ENCODE measurements around the gene EPN2.
"Not testable (repeated sequence)": the region's sequence is repeated elsewhere in the genome, so short reads cannot be mapped to it uniquely, and the experiment has no call there.

EPN2 gene

GRCh38 chr17:19269106-19269505 is 31.9 kb downstream of the EPN2 start:
- Mint-ChIP-seq H3K4me1 (ENCODE audit: low read depth) (peaks cover 6% of the 10 kb centered on the region), H3K4me3 (no peak overlapping the region), H3K36me3 (ENCODE audit: low read depth) (no peaks in the 10 kb centered on the region), H3K27me3 (ENCODE audit: low read depth) (peaks cover 17% of the 10 kb centered on the region), H3K27ac (no peak overlapping the region), H3K9me3 (no peaks in the 10 kb centered on the region)

GRCh38 chr17:19269641-19270040 is 32.5 kb downstream of the EPN2 start:
- H3K9me3 Mint-ChIP-seq = no peaks in the 10 kb centered on the region
- no peak overlapping the region for H3K4me3 Mint-ChIP-seq
- H3K36me3 Mint-ChIP-seq (ENCODE audit: low read depth) = no peaks in the 10 kb centered on the region
- H3K27ac Mint-ChIP-seq = no peak overlapping the region
- peaks cover 17% of the 10 kb centered on the region for H3K27me3 Mint-ChIP-seq (ENCODE audit: low read depth)
- H3K4me1 Mint-ChIP-seq (ENCODE audit: low read depth) = peaks cover 6% of the 10 kb centered on the region

- H3K27me3 Mint-ChIP-seq (ENCODE audit: low read depth) = peaks cover 17% of the 10 kb centered on the region
- no peaks in the 10 kb centered on the region for H3K9me3 Mint-ChIP-seq
- H3K4me1 Mint-ChIP-seq (ENCODE audit: low read depth) = peaks cover 9% of the 10 kb centered on the region
- no peaks in the 10 kb centered on the region for H3K36me3 Mint-ChIP-seq (ENCODE audit: low read depth)
- H3K4me3 Mint-ChIP-seq = no peak overlapping the region
- H3K27ac Mint-ChIP-seq = no peak overlapping the region
Measured at GRCh38 chr17:19270347-19270703, 33.2 kb downstream of the EPN2 start.

- Mint-ChIP-seq H3K27me3 (ENCODE audit: low read depth) (peaks cover 11% of the 10 kb centered on the region), H3K36me3 (ENCODE audit: low read depth) (no peaks in the 10 kb centered on the region), H3K4me3 (no peak overlapping the region), H3K9me3 (no peaks in the 10 kb centered on the region), H3K27ac (peak overlapping the region; percentile 11), H3K4me1 (ENCODE audit: low read depth) (peaks cover 9% of the 10 kb centered on the region)
Measured at GRCh38 chr17:19270704-19271611, 33.8 kb downstream of the EPN2 start.

- H3K4me3 Mint-ChIP-seq = no peak overlapping the region
- H3K9me3 Mint-ChIP-seq = no peaks in the 10 kb centered on the region
- peaks cover 9% of the 10 kb centered on the region for H3K4me1 Mint-ChIP-seq (ENCODE audit: low read depth)
- no peak overlapping the region for H3K27ac Mint-ChIP-seq
- H3K27me3 Mint-ChIP-seq (ENCODE audit: low read depth) = peaks cover 9% of the 10 kb centered on the region
- no peaks in the 10 kb centered on the region for H3K36me3 Mint-ChIP-seq (ENCODE audit: low read depth)
Measured at GRCh38 chr17:19271780-19272357, 34.7 kb downstream of the EPN2 start.

GRCh38 chr17:19273731-19274130 is 36.6 kb downstream of the EPN2 start:
- Mint-ChIP-seq H3K9me3 (no peaks in the 10 kb centered on the region), H3K4me3 (no peak overlapping the region), H3K4me1 (ENCODE audit: low read depth) (peaks cover 9% of the 10 kb centered on the region), H3K27me3 (ENCODE audit: low read depth) (peaks cover 6% of the 10 kb centered on the region), H3K27ac (no peak overlapping the region), H3K36me3 (ENCODE audit: low read depth) (no peaks in the 10 kb centered on the region)

- Mint-ChIP-seq H3K9me3 (no peaks in the 10 kb centered on the region), H3K4me3 (no peak overlapping the region), H3K4me1 (ENCODE audit: low read depth) (peaks cover 9% of the 10 kb centered on the region), H3K36me3 (ENCODE audit: low read depth) (no peaks in the 10 kb centered on the region), H3K27me3 (ENCODE audit: low read depth) (peaks cover 5% of the 10 kb centered on the region), H3K27ac (no peak overlapping the region)
Measured at GRCh38 chr17:19274893-19275292, 37.7 kb downstream of the EPN2 start.

GRCh38 chr17:19275457-19276127 is 38.4 kb downstream of the EPN2 start:
- Mint-ChIP-seq H3K9me3 (no peaks in the 10 kb centered on the region), H3K4me1 (ENCODE audit: low read depth) (peaks cover 9% of the 10 kb centered on the region), H3K4me3 (no peak overlapping the region), H3K27ac (no peak overlapping the region), H3K27me3 (ENCODE audit: low read depth) (peaks cover 5% of the 10 kb centered on the region), H3K36me3 (ENCODE audit: low read depth) (no peaks in the 10 kb centered on the region)

- not testable (repeated sequence) for H3K36me3 Mint-ChIP-seq (ENCODE audit: low read depth); H3K4me1 Mint-ChIP-seq (ENCODE audit: low read depth); H3K27ac Mint-ChIP-seq; H3K27me3 Mint-ChIP-seq (ENCODE audit: low read depth); H3K4me3 Mint-ChIP-seq; H3K9me3 Mint-ChIP-seq
Measured at GRCh38 chr17:19278284-19278683, 41.1 kb downstream of the EPN2 start.

GRCh38 chr17:19278729-19279128 is 41.6 kb downstream of the EPN2 start:
- Mint-ChIP-seq H3K27ac (no peak overlapping the region), H3K27me3 (ENCODE audit: low read depth) (no peaks in the 10 kb centered on the region), H3K36me3 (ENCODE audit: low read depth) (no peaks in the 10 kb centered on the region), H3K4me3 (no peak overlapping the region), H3K9me3 (no peaks in the 10 kb centered on the region), H3K4me1 (ENCODE audit: low read depth) (peaks cover 7% of the 10 kb centered on the region)

GRCh38 chr17:19281161-19281560 is 44.0 kb downstream of the EPN2 start:
- no peaks in the 10 kb centered on the region for H3K27me3 Mint-ChIP-seq (ENCODE audit: low read depth)
- H3K4me3 Mint-ChIP-seq = no peak overlapping the region
- no peaks in the 10 kb centered on the region for H3K36me3 Mint-ChIP-seq (ENCODE audit: low read depth)
- no peaks in the 10 kb centered on the region for H3K9me3 Mint-ChIP-seq
- peaks cover 18% of the 10 kb centered on the region for H3K4me1 Mint-ChIP-seq (ENCODE audit: low read depth)
- H3K27ac Mint-ChIP-seq = no peak overlapping the region

- Mint-ChIP-seq H3K4me3 (peak overlapping the region; percentile 56), H3K4me1 (ENCODE audit: low read depth) (peaks cover 19% of the 10 kb centered on the region), H3K27ac (peak overlapping the region; percentile 90), H3K9me3 (no peaks in the 10 kb centered on the region), H3K27me3 (ENCODE audit: low read depth) (peaks cover 12% of the 10 kb centered on the region), H3K36me3 (ENCODE audit: low read depth) (no peaks in the 10 kb centered on the region)
Measured at GRCh38 chr17:19284005-19284959, 47.1 kb downstream of the EPN2 start.

- peaks cover 25% of the 10 kb centered on the region for H3K4me1 Mint-ChIP-seq (ENCODE audit: low read depth)
- no peaks in the 10 kb centered on the region for H3K9me3 Mint-ChIP-seq
- peak overlapping the region; percentile 47 for H3K27ac Mint-ChIP-seq
- H3K4me3 Mint-ChIP-seq = no peak overlapping the region
- H3K36me3 Mint-ChIP-seq (ENCODE audit: low read depth) = no peaks in the 10 kb centered on the region
- H3K27me3 Mint-ChIP-seq (ENCODE audit: low read depth) = peaks cover 12% of the 10 kb centered on the region
Measured at GRCh38 chr17:19285213-19285900, 48.2 kb downstream of the EPN2 start.

Measured in T-helper 1 cell treated with Interleukin-12 subunit alpha and Interleukin-12 subunit beta and Interleukin-4 antibody, amounts not matched to agents 30 μg/mL and 1 μg/mL, for 36 hours (primary cell).